Liver (tissue), 9 donors: ENCODE results near the gene PSTPIP1. TPM values are rescaled to one million over a fixed set of nuclear protein-coding genes. Genes with fewer than 3 reads are reported as not detected.

Source experiments
- DNase-seq: peaks from one replicate; pipeline ENCODE4 v3.0.0-alpha.2; 2017; ENCODE audit warnings: low spot score
- H3K27ac ChIP-seq, 2 donors: one replicate each; pipeline ENCODE4 v1.7.0; 2013; ENCODE audit warnings: inconsistent platforms in 2 of 2, low read length in 2 of 2, control low read depth in 1 of 2, low read depth in 1 of 2, mild to moderate bottlenecking in 1 of 2
- H3K27me3 ChIP-seq, 4 donors: one replicate each; pipeline versions ENCODE4 v1.6.1 to v1.7.0; 2013; ENCODE audit warnings: low read length in 3 of 4, inconsistent platforms in 1 of 4, mild to moderate bottlenecking in 1 of 4, moderate library complexity in 1 of 4; ENCODE audit not compliant: control insufficient read depth in 4 of 4, insufficient read depth in 4 of 4
- H3K36me3 ChIP-seq, 4 donors: one replicate each; pipeline versions ENCODE4 v1.6.1 to v1.7.0; 2013; ENCODE audit warnings: low read length in 3 of 4, mild to moderate bottlenecking in 3 of 4, low read depth in 1 of 4, moderate library complexity in 1 of 4; ENCODE audit not compliant: control insufficient read depth in 4 of 4, insufficient read depth in 3 of 4
- H3K4me1 ChIP-seq, 4 donors: one replicate each; pipeline versions ENCODE4 v1.6.1 to v1.7.0; 2013; ENCODE audit warnings: low read length in 3 of 4, mild to moderate bottlenecking in 3 of 4, moderate library complexity in 1 of 4; ENCODE audit not compliant: control insufficient read depth in 4 of 4, insufficient read depth in 4 of 4
- H3K4me3 ChIP-seq, 3 donors: one replicate each; pipeline versions ENCODE4 v1.6.1 to v1.7.0; 2013; ENCODE audit warnings: low read length in 3 of 3, control low read depth in 1 of 3, low read depth in 1 of 3, mild to moderate bottlenecking in 1 of 3
- H3K9ac ChIP-seq, 2 donors: one replicate each; pipeline ENCODE4 v1.7.0; 2013; ENCODE audit warnings: low read length in 2 of 2, mild to moderate bottlenecking in 2 of 2, moderate library complexity in 2 of 2, control low read depth in 1 of 2, low read depth in 1 of 2
- H3K9me3 ChIP-seq, 4 donors: one replicate each; pipeline versions ENCODE4 v1.6.1 to v1.7.0; 2013; ENCODE audit warnings: low read length in 3 of 4; ENCODE audit not compliant: control insufficient read depth in 4 of 4
- EGR1 ChIP-seq, 2 donors: IDR thresholded peaks; 2 replicates each; pipeline ENCODE4 v1.6.1; 2016 to 2018; ENCODE audit warnings: antibody characterized with exemption in 2 of 2, low read depth in 2 of 2
- FOXA1 ChIP-seq: IDR thresholded peaks from 2 replicates; pipeline ENCODE4 v1.6.1; 2016; ENCODE audit warnings: antibody characterized with exemption
- FOXA2 ChIP-seq: IDR thresholded peaks from 2 replicates; pipeline ENCODE4 v1.6.1; 2016; ENCODE audit warnings: antibody characterized with exemption
- GABPA ChIP-seq, 2 donors: IDR thresholded peaks in 1 of 2; conservative IDR thresholded peaks in 1 of 2; 2 replicates each; pipeline ENCODE4 v1.6.1; 2016; ENCODE audit warnings: antibody characterized with exemption in 2 of 2, mild to moderate bottlenecking in 1 of 2, moderate library complexity in 1 of 2
- HNF4A ChIP-seq, 2 donors: conservative IDR thresholded peaks; 2 replicates each; pipeline ENCODE4 v1.6.1; 2016; ENCODE audit warnings: antibody characterized with exemption in 2 of 2, mild to moderate bottlenecking in 2 of 2
- HNF4G ChIP-seq: IDR thresholded peaks from 2 replicates; pipeline ENCODE4 v1.6.1; 2016; ENCODE audit warnings: antibody characterized with exemption
- JUND ChIP-seq, 2 donors: IDR thresholded peaks; 2 replicates each; pipeline ENCODE4 v1.6.1; 2016; ENCODE audit warnings: antibody characterized with exemption in 2 of 2
- NR2F2 ChIP-seq: IDR thresholded peaks from 2 replicates; pipeline ENCODE4 v1.6.1; 2016; ENCODE audit warnings: antibody characterized with exemption
- RAD21 ChIP-seq, 2 donors: IDR thresholded peaks; 2 replicates each; pipeline ENCODE4 v1.6.1; 2016; ENCODE audit warnings: antibody characterized with exemption in 2 of 2, mild to moderate bottlenecking in 2 of 2
- RXRA ChIP-seq, 2 donors: IDR thresholded peaks; 2 replicates each; pipeline ENCODE4 v1.6.1; 2017 to 2018; ENCODE audit warnings: antibody characterized with exemption in 2 of 2, mild to moderate bottlenecking in 1 of 2
- SP1 ChIP-seq: IDR thresholded peaks from 2 replicates; pipeline ENCODE4 v1.6.1; 2018; ENCODE audit warnings: antibody characterized with exemption, mild to moderate bottlenecking
- TAF1 ChIP-seq: conservative IDR thresholded peaks from 2 replicates; pipeline ENCODE4 v1.6.1; 2016; ENCODE audit warnings: antibody characterized with exemption, mild to moderate bottlenecking
- YY1 ChIP-seq: IDR thresholded peaks from 2 replicates; pipeline ENCODE4 v1.6.1; 2016; ENCODE audit warnings: antibody characterized with exemption, mild to moderate bottlenecking
- WGBS: extraction: QIAGEN DNeasy Blood & Tissue Kit; methylation state at CpG from one replicate; pipeline ENCODE4 v1.1.7; 2013; 5-methylcytosine and 5-hydroxymethylcytosine counted together
- polyA plus RNA-seq, 2 donors: library from polyadenylated mRNA; stranded (reverse) in 1 of 2; unstranded in 1 of 2; fragments of 200-250 nt in 1 of 2; fragments of >200 nt in 1 of 2; fragmentation: Nextera tagmentation in 1 of 2; extraction: Ambion mirVana in 1 of 2; gene quantifications; one replicate each; pipeline versions ENCODE4 v1.2.1 to v1.2.3, GENCODE V29; 2013 to 2015
- total RNA-seq, 2 donors: library from RNA; depleted of rRNA; stranded (reverse); fragments of >200 nt; gene quantifications; one replicate each; pipeline ENCODE4 v1.2.3, GENCODE V29; 2014
- TF ChIP-seq, protein P1 (sequence below): IDR thresholded peaks from 2 replicates; pipeline ENCODE4 v1.6.1; 2016; ENCODE audit warnings: antibody characterized with exemption
- TF ChIP-seq, protein P2 (sequence below): IDR thresholded peaks from 2 replicates; pipeline ENCODE4 v1.6.1; 2016; ENCODE audit warnings: antibody characterized with exemption
- TF ChIP-seq, protein P3 (sequence below): IDR thresholded peaks from 2 replicates; pipeline ENCODE4 v1.6.1; 2016; ENCODE audit warnings: antibody characterized with exemption, mild to moderate bottlenecking
- TF ChIP-seq, protein P4 (sequence below): fragments of 150-350 bp; IDR thresholded peaks from 2 replicates; pipeline ENCODE4 v1.5.1; 2017; ENCODE audit warnings: improper control_type of control experiment, low read depth, low read length; ENCODE audit not compliant: missing input control
- TF ChIP-seq, protein P5 (sequence below): IDR thresholded peaks from 2 replicates; pipeline ENCODE4 v1.6.1; 2016; ENCODE audit warnings: antibody characterized with exemption
- donor health status: healthy.
- donor health status: healthy.
- donor health status: healthy.
- donor health status: healthy.
- donor health status: healthy.

Gene PSTPIP1
- total and polyA plus RNA-seq, 4 donors = 1.1 to 4.6 (median 3.0) TPM

DNA sequence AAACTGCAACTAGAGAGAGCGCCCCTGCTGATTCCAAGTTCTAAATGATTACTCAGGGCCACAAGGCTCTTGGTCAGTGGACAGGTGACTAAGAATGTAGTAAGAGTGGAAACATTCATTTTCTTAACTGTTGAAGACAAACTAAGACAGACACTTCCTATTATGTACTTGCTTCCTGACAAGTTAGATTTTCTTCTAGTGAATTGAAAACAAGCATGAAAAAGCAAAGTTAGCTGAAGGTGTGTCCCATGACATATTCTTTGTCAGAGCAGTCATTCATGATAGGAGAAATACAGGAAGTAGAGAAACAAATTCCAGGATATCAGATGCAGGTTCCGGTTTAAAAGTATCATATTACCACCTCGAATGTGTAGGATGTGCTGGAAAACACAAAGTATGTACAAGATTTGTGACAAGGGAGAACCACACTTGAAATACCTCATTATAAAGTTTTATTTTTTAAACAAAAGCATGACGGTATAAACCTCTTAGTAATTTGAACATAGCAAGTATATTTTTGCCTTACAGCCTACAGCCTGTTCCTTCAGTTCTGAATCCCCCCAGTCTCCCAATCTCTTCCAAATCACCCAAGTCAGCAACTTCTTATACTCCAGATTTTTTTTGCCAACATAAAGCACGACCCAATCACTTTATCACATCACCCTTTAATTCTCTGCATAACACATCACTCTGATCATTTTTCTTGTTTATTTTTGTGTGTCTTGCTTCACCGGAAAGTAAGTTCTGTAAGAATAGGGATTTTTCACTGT lies 69.8 kb downstream of the PSTPIP1 start:
- TF ChIP-seq, protein P1, sequence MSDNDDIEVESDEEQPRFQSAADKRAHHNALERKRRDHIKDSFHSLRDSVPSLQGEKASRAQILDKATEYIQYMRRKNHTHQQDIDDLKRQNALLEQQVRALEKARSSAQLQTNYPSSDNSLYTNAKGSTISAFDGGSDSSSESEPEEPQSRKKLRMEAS = no peak
- TF ChIP-seq, protein P2, sequence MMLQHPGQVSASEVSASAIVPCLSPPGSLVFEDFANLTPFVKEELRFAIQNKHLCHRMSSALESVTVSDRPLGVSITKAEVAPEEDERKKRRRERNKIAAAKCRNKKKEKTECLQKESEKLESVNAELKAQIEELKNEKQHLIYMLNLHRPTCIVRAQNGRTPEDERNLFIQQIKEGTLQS = peak; percentile 6
- 77% methylated on average over 6 of the region's 6 CpGs for WGBS
- Histone ChIP-seq H3K27ac (peak overlapping the region; percentile 20 to 33), H3K9ac (no peak overlapping the region), H3K27me3 (no peaks in the 10 kb centered on the region), H3K4me3 (no peak overlapping the region), H3K4me1 (peaks cover 10 to 56% (median 42%) of the 10 kb centered on the region in 4 donors), H3K36me3 (no peaks in the 10 kb centered on the region), H3K9me3 (no peaks in the 10 kb centered on the region)
- no peak for DNase-seq

DNA sequence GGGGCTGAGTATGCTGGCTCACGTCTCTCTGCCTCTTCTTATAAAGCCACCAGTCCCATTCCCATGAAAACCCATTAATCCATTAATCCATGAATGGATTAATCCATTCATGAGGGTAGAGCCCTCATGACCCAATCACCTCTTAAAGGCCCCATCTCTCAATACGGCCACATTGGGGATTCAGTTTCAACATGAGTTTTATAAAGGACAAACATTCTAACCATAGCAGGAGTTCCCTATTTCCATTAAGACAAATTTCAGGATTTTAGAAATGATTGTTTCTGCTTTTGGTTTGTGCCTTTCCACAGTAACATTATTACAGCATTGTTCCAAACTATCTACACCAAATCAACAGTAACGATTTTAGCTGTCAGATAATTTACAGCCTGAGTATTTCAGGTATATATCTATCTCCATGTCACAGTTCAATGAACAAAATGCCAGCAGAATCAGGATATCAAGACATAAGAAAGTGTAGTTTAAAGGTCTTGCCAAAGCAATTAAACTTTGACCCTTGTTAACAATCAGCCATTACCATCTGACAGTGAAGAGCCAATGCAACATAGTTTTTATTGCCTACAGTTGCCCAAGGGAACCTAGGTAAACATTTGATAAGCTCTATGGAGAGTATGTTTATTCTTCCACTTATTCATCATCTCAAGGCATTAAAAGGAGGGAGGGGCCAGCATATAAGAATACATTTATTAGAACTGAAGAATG lies 72.2 kb downstream of the PSTPIP1 start:
- H3K27ac ChIP-seq = peak overlapping the region in 1 of 2 donors; percentile 25
- H3K36me3 ChIP-seq = no peaks in the 10 kb centered on the region
- no peak overlapping the region for H3K9ac ChIP-seq
- peaks cover 7 to 48% (median 29%) of the 10 kb centered on the region in 4 donors for H3K4me1 ChIP-seq
- TF ChIP-seq FOXA2 = peak; percentile 49
- peak; percentile 16 for TF ChIP-seq SP1
- peak; percentile 79 to 80 for TF ChIP-seq HNF4A (conservative IDR thresholded peaks at IDR 0.05)
- no peak for TF ChIP-seq RAD21 (IDR thresholded peaks at IDR 0.05)
- no peak for TF ChIP-seq EGR1 (IDR thresholded peaks at IDR 0.05; ENCODE audit: low read depth in 2 of 2)
- no peak for TF ChIP-seq FOXA1
- TF ChIP-seq HNF4G = no peak
- TF ChIP-seq, protein P2 = no peak
- peak in 1 of 2 donors; percentile 53 for TF ChIP-seq RXRA (IDR thresholded peaks at IDR 0.05)
- TF ChIP-seq, protein P3, sequence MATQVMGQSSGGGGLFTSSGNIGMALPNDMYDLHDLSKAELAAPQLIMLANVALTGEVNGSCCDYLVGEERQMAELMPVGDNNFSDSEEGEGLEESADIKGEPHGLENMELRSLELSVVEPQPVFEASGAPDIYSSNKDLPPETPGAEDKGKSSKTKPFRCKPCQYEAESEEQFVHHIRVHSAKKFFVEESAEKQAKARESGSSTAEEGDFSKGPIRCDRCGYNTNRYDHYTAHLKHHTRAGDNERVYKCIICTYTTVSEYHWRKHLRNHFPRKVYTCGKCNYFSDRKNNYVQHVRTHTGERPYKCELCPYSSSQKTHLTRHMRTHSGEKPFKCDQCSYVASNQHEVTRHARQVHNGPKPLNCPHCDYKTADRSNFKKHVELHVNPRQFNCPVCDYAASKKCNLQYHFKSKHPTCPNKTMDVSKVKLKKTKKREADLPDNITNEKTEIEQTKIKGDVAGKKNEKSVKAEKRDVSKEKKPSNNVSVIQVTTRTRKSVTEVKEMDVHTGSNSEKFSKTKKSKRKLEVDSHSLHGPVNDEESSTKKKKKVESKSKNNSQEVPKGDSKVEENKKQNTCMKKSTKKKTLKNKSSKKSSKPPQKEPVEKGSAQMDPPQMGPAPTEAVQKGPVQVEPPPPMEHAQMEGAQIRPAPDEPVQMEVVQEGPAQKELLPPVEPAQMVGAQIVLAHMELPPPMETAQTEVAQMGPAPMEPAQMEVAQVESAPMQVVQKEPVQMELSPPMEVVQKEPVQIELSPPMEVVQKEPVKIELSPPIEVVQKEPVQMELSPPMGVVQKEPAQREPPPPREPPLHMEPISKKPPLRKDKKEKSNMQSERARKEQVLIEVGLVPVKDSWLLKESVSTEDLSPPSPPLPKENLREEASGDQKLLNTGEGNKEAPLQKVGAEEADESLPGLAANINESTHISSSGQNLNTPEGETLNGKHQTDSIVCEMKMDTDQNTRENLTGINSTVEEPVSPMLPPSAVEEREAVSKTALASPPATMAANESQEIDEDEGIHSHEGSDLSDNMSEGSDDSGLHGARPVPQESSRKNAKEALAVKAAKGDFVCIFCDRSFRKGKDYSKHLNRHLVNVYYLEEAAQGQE = no peak
- TF ChIP-seq, protein P1 = no peak
- no peak for TF ChIP-seq GABPA (IDR thresholded peaks at IDR 0.05 in 1 of 2, conservative IDR thresholded peaks at IDR 0.05 in 1 of 2)
- TF ChIP-seq, protein P4, sequence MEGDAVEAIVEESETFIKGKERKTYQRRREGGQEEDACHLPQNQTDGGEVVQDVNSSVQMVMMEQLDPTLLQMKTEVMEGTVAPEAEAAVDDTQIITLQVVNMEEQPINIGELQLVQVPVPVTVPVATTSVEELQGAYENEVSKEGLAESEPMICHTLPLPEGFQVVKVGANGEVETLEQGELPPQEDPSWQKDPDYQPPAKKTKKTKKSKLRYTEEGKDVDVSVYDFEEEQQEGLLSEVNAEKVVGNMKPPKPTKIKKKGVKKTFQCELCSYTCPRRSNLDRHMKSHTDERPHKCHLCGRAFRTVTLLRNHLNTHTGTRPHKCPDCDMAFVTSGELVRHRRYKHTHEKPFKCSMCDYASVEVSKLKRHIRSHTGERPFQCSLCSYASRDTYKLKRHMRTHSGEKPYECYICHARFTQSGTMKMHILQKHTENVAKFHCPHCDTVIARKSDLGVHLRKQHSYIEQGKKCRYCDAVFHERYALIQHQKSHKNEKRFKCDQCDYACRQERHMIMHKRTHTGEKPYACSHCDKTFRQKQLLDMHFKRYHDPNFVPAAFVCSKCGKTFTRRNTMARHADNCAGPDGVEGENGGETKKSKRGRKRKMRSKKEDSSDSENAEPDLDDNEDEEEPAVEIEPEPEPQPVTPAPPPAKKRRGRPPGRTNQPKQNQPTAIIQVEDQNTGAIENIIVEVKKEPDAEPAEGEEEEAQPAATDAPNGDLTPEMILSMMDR = no peak
- TF ChIP-seq, protein P5, sequence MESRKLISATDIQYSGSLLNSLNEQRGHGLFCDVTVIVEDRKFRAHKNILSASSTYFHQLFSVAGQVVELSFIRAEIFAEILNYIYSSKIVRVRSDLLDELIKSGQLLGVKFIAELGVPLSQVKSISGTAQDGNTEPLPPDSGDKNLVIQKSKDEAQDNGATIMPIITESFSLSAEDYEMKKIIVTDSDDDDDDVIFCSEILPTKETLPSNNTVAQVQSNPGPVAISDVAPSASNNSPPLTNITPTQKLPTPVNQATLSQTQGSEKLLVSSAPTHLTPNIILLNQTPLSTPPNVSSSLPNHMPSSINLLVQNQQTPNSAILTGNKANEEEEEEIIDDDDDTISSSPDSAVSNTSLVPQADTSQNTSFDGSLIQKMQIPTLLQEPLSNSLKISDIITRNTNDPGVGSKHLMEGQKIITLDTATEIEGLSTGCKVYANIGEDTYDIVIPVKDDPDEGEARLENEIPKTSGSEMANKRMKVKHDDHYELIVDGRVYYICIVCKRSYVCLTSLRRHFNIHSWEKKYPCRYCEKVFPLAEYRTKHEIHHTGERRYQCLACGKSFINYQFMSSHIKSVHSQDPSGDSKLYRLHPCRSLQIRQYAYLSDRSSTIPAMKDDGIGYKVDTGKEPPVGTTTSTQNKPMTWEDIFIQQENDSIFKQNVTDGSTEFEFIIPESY = peak; percentile 35
- peak; percentile 25 for TF ChIP-seq NR2F2
- no peak for TF ChIP-seq TAF1
- TF ChIP-seq YY1 = peak; percentile 63
- TF ChIP-seq JUND (IDR thresholded peaks at IDR 0.05) = peak; percentile 23 to 52
- no peaks in the 10 kb centered on the region for H3K27me3 ChIP-seq
- DNase-seq = no peak
- H3K9me3 ChIP-seq = no peaks in the 10 kb centered on the region
- 61% methylated on average over 3 of the region's 3 CpGs for WGBS
- no peak overlapping the region for H3K4me3 ChIP-seq
